PC-9 (cell line): ENCODE data around the gene MAT1A. TPM values are rescaled to one million over a fixed set of nuclear protein-coding genes. Genes with fewer than 3 reads are reported as not detected.
"Not testable (repeated sequence)": the region's sequence is repeated elsewhere in the genome, so short reads cannot be mapped to it uniquely, and the experiment has no call there.

Experiments used
- BruUV-seq: library from RNA; stranded (reverse); fragments of 400-500 nt; replicated peaks from 2 replicates; lab custom pipeline; 2021; lab: Mats Ljungman, UMichigan
- CTCF ChIA-PET: fragments of 300-600 bp; sonication (Branson Sonifier 250); formaldehyde crosslinking; loops from one replicate; lab custom pipeline; 2022; ENCODE audit warnings: antibody characterized with exemption; lab: Charles Lee
- POLR2A ChIA-PET: fragments of 300-600 bp; sonication (Branson Sonifier 250); formaldehyde crosslinking; loops from one replicate; lab custom pipeline; 2022; ENCODE audit warnings: antibody characterized with exemption; ENCODE audit not compliant: unreplicated experiment; lab: Charles Lee
- DNase-seq, 2 experiments: peaks; one replicate each; pipeline versions ENCODE4 v3.0.0 to v3.0.0-alpha.2; 2015 to 2022; ENCODE audit warnings: mixed read lengths in 1 of 2
- H2AFZ ChIP-seq: fragments of 200-600 bp; sonication (generic); 2 replicates; pipeline ENCODE4 v1.8.1; 2017; ENCODE audit warnings: antibody characterized with exemption
- H3F3A ChIP-seq: fragments of 200-600 bp; sonication (generic); 2 replicates; pipeline ENCODE4 v1.8.1; 2017; ENCODE audit warnings: antibody characterized with exemption, mild to moderate bottlenecking, low read depth; ENCODE audit not compliant: insufficient read depth
- H3K27ac ChIP-seq: fragments of 200-600 bp; sonication (generic); 2 replicates; pipeline ENCODE4 v1.6.1; 2016; ENCODE audit warnings: mixed run types
- H3K27me3 ChIP-seq: fragments of 200-600 bp; sonication (generic); 2 replicates; pipeline ENCODE4 v1.6.1; 2016; ENCODE audit warnings: low read depth, mixed run types; ENCODE audit not compliant: insufficient read depth
- H3K36me3 ChIP-seq: fragments of 200-600 bp; sonication (generic); 2 replicates; pipeline ENCODE4 v1.6.1; 2016; ENCODE audit warnings: low read depth, mixed run types
- H3K4me1 ChIP-seq: fragments of 200-600 bp; sonication (generic); replicated peaks from 2 replicates; pipeline ENCODE4 v1.6.1; 2016; ENCODE audit warnings: mixed run types; ENCODE audit not compliant: insufficient read depth
- H3K4me2 ChIP-seq: fragments of 200-600 bp; sonication (generic); 2 replicates; pipeline ENCODE4 v1.6.1; 2017; ENCODE audit warnings: mixed run types
- H3K4me3 ChIP-seq: fragments of 200-600 bp; sonication (generic); 2 replicates; pipeline ENCODE4 v1.6.1; 2016; ENCODE audit warnings: mixed run types
- H3K79me2 ChIP-seq: fragments of 200-600 bp; sonication (generic); 2 replicates; pipeline ENCODE4 v1.6.1; 2017; ENCODE audit warnings: low read depth, mixed run types
- H3K9me2 ChIP-seq: fragments of 200-600 bp; sonication (generic); 2 replicates; pipeline ENCODE4 v1.8.1; 2017; ENCODE audit warnings: mild to moderate bottlenecking; ENCODE audit not compliant: insufficient read depth
- H3K9me3 ChIP-seq: fragments of 200-600 bp; sonication (generic); 2 replicates; pipeline ENCODE4 v1.8.1; 2016; ENCODE audit warnings: low read depth; ENCODE audit not compliant: insufficient read depth
- H4K20me1 ChIP-seq: fragments of 200-600 bp; sonication (generic); 2 replicates; pipeline ENCODE4 v1.8.1; 2017; ENCODE audit not compliant: insufficient read depth
- intact Hi-C: fragments of 100-400 bp; cut with micrococcal nuclease; formaldehyde crosslinking; loops from one replicate; pipeline ENCODE4 v1.10.0; 2022; ENCODE audit not compliant: unreplicated experiment
- total RNA-seq: library from RNA; stranded (reverse); gene quantifications from 2 replicates; pipeline ENCODE4 v1.2.3, GENCODE V29; 2021

MAT1A gene
- total RNA-seq, 1 experiment from 2014 or later = not detected

DNA sequence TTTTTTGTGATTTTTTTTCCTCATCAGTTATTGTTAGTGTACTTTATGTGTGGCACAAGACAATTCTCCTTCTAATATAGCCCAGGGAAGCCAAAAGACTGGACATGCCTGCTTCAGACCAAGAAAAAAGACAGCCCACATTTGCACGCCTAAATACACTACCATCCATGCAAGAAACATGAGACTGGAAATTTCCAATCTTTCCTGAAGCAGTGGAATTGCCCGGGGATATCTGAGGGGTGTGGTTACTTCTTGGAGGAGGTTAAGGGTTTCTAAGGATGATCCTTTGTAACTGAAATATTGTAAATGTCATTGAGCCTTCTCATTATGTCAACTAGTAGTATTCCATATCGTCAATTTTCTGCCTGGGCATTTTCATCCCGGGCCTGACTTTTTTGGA lies 47.1 kb downstream of the MAT1A start:
- H3K4me2 ChIP-seq, H3K9me3 ChIP-seq, POLR2A ChIA-PET, H4K20me1 ChIP-seq, H3F3A ChIP-seq, BruUV-seq, H3K27ac ChIP-seq, intact Hi-C loops, H3K79me2 ChIP-seq, H3K4me1 ChIP-seq, H3K36me3 ChIP-seq, H3K4me3 ChIP-seq, H3K9me2 ChIP-seq, DNase-seq, H2AFZ ChIP-seq, H3K27me3 ChIP-seq, CTCF ChIA-PET: not testable (repeated sequence)

DNA sequence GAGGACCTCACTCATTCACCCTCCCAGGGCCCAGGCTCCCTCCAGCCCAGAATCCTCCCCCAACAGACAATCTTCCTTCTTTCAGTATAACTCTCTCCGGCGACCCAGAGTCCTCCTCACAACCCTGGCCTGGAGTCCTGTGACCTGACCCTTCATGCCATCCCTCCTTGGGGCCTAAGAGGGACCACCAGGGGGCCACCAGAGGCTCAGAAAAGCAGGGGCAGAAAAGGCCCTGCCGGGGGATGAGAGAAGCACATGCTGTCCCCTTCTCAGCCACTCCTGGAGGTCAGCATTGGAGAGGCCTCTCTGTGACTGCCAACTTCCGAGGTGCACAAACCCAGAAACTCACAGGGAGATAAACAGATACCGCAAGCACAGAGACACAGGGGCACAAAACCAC lies 53.0 kb downstream of the MAT1A start:
- H2AFZ ChIP-seq, POLR2A ChIA-PET, H3K27ac ChIP-seq, H3K4me2 ChIP-seq, H4K20me1 ChIP-seq, CTCF ChIA-PET, intact Hi-C loops, BruUV-seq, H3K9me3 ChIP-seq, H3K27me3 ChIP-seq, DNase-seq, H3K79me2 ChIP-seq, H3K36me3 ChIP-seq, H3K4me1 ChIP-seq, H3F3A ChIP-seq, H3K4me3 ChIP-seq, H3K9me2 ChIP-seq: not testable (repeated sequence)

DNA sequence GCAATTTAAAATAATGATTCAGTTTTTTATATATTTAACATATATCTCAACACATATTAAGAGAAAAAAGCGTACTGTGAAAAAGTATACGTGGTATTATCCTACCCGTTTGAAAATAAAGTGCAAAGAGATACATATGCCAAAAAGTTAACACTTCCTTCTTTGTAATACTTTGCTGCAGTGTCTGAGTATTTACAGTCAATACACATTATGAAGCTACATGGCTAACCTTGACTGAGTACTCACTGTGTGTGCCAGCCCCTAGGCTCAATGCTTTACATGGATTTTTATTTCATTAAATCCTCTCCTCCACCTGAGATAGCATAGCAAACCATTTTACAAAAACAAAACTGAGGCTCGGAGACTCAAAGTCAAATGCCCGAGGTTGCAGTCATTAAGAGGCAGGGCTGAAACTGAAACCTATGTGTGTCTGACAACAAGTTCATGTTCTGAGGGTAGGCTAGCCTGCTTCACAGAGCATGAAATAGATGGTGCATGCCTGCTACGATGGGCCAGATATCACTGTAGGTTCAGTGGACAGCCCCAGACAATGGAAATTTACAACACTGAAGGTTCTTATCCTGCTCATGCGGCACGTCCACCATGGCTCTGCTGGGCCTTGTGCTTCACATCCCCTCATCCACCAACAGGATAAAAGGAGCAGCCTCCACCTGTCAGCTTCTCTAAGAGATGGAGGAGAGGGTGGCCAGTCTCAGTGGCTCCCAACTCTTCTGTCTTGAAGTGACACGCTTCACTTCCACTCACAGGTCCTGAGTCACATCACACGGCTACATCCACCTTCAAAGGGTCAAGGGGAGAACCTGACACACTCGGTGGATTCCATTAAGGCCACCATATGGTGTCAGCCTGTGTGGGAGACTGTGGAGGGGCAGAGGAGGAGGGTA lies 54.9 kb downstream of the MAT1A start:
- H2AFZ ChIP-seq, H4K20me1 ChIP-seq, H3K4me3 ChIP-seq, BruUV-seq, H3K4me1 ChIP-seq, H3K27ac ChIP-seq, H3F3A ChIP-seq, H3K9me2 ChIP-seq, H3K9me3 ChIP-seq, H3K27me3 ChIP-seq, intact Hi-C loops, H3K4me2 ChIP-seq, H3K36me3 ChIP-seq, DNase-seq, H3K79me2 ChIP-seq, CTCF ChIA-PET: not testable (repeated sequence)
- POLR2A ChIA-PET = interaction anchor here (0.5 kb wide), 1 partner anchor 595 kb away, joined by 3 read pairs; no protein-coding TSS in a partner anchor

- H3K4me3 ChIP-seq, H4K20me1 ChIP-seq, H3K27ac ChIP-seq, H3F3A ChIP-seq, CTCF ChIA-PET, H3K9me2 ChIP-seq, H3K4me2 ChIP-seq, DNase-seq, intact Hi-C loops, H3K4me1 ChIP-seq, H3K79me2 ChIP-seq, H2AFZ ChIP-seq, BruUV-seq, H3K36me3 ChIP-seq, H3K9me3 ChIP-seq, H3K27me3 ChIP-seq: not testable (repeated sequence)
- POLR2A ChIA-PET = interaction anchor here (0.5 kb wide), 1 partner anchor 594 kb away, joined by 3 read pairs; no protein-coding TSS in a partner anchor
These were observed 55.6 kb downstream of the MAT1A start for GRCh38 chr10:80233871-80234270.

DNA sequence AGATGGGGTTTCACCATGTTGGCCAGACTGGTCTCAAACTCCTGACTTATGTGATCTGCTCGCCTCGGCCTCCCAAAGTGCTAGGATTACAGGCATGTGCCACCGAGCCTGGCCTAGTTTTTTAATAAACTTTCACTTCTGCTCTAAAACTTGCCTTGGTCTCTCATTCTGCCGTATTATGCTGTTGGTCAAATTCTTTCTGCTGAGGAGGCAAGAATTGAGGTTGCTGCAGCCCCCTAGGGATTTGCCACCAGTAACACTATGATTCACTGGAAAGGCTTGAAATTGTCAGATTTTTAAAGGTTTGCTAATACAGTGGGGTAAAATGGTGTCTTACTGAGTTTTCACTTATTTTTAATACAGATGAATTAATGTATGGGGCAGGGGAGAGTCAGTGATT lies 62.7 kb downstream of the MAT1A start:
- H3K4me2 ChIP-seq, H3F3A ChIP-seq, POLR2A ChIA-PET, intact Hi-C loops, H3K36me3 ChIP-seq, DNase-seq, H3K79me2 ChIP-seq, H3K27me3 ChIP-seq, H2AFZ ChIP-seq, H3K4me1 ChIP-seq, H3K27ac ChIP-seq, H3K9me2 ChIP-seq, H4K20me1 ChIP-seq, BruUV-seq, H3K4me3 ChIP-seq, H3K9me3 ChIP-seq, CTCF ChIA-PET: not testable (repeated sequence)

- H3K36me3 ChIP-seq, DNase-seq, POLR2A ChIA-PET, H3F3A ChIP-seq, H3K79me2 ChIP-seq, H3K4me2 ChIP-seq, H3K27ac ChIP-seq, H3K4me1 ChIP-seq, H3K4me3 ChIP-seq, H3K27me3 ChIP-seq, H3K9me2 ChIP-seq, H4K20me1 ChIP-seq, BruUV-seq, H3K9me3 ChIP-seq, H2AFZ ChIP-seq: not testable (repeated sequence)
- intact Hi-C loops = loop anchor here (2.0 kb wide), 1 partner anchor 164 kb away; no protein-coding TSS in a partner anchor
- CTCF ChIA-PET = interaction anchor here (1.0 to 1.7 kb wide), 5 partner anchors 27 to 164 kb away, joined by 3 to 29 read pairs (median 6); partner anchors contain the start of gene TMEM254
These were observed 66.4 kb downstream of the MAT1A start for GRCh38 chr10:80223031-80223419.
